ENCODE data around the gene ZIC5.

ZIC5 gene

GRCh38 chr13:99977912-99978798, 6.6 kb upstream of the ZIC5 start:
- intact Hi-C loops (cut with DNase I), result no loop called here
- peak in 2 of 10 donors; percentile 67 to 70 for DNase-seq

DNA sequence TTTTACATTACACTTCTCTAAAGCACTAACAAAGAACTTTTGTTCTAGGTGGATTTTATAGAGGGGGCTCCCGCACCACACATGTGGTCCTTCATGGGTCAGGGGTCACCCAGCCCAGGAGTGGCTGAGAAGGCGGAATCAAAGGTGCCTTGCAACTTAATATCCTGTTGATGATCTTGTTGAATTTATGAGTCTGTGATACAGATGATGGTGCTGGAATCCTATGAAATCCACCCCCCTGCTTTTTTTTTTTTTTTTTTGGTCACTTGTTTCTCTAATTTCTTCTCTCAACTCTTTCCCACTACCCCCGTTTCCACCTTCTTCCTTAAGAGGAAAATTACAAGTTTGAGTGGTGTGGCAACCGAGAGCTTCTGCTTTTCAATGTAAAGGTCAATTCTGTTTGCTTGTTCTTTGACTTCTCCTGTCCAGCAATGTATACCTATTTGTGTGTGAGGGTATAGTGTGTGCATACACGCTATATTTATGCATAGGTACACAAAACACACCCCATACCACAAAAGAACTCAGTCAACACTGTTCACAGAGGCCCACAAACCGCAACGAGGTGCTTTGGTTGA, 5.9 kb upstream of the ZIC5 start:
- intact Hi-C loops (cut with DNase I), result no loop called here
- DNase-seq, result no peak

DNA sequence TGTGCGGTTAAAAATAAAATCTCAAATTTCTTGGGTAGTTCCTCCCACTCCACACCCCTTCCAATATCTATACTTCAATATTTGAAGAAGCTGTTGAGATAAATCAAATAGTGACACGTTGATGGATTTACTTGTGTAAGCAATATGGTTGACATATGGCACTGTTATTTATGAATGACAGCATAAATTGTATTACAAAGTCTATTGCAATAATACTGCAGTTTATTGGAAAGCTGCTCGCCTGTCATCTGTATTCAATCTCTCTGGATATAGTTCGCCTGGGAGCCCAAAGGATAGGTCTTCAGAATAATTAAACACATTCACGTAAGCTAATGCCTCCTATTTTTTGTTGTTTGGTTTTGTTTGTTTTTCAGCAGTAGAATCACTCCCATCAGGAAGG, 5.0 kb upstream of the ZIC5 start:
- intact Hi-C loops (cut with DNase I), result no loop called here
- DNase-seq, result no peak

DNA sequence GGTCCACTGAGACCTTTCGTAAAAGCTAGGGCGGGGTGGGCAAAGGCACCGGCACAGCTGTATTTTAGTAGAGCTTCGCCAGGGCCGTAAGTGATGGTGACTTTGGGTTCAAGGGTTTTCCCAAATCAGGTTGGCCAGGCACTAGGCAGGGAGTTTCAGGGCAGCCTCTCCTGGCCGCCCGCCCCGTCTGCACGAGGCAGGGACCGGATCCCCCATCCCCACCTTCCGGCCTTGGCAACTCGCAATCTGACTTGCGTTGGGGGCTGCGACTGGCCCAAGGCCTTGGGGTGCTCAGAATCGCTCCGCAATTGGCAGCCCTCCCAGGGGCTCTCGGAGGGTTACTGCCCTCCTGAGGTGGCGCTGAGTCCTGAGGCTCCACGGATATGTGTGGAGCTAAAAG, 4.1 kb upstream of the ZIC5 start:
- intact Hi-C loops (cut with DNase I), result no loop called here
- peak in 2 of 10 donors; percentile 78 to 83 for DNase-seq

GRCh38 chr13:99974939-99975561, 3.5 kb upstream of the ZIC5 start:
- intact Hi-C loops (cut with DNase I), result no loop called here
- DNase-seq, result peak in 1 of 10 donors; percentile 77

GRCh38 chr13:99974296-99974938, 2.9 kb upstream of the ZIC5 start:
- DNase-seq, result no peak
- intact Hi-C loops (cut with DNase I), result no loop called here

DNA sequence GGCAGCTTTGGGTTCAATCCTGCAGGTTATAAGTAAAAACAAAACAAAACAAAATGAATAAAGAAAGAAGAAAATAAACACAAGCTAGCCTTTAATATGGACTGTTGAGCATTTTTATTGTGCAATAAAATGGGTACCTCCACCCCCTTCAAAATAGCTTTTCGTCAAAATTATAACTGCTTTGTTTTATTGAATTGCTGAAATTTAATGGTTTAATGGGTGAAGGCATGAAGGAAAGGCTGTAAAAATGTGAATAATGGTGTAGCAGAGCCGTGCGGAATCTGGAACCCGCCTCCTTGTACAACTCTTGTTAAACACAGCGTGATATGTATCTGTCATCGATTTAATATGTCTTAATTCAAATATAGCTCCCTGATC, 2.2 kb upstream of the ZIC5 start:
- intact Hi-C loops (cut with DNase I), result no loop called here

DNA sequence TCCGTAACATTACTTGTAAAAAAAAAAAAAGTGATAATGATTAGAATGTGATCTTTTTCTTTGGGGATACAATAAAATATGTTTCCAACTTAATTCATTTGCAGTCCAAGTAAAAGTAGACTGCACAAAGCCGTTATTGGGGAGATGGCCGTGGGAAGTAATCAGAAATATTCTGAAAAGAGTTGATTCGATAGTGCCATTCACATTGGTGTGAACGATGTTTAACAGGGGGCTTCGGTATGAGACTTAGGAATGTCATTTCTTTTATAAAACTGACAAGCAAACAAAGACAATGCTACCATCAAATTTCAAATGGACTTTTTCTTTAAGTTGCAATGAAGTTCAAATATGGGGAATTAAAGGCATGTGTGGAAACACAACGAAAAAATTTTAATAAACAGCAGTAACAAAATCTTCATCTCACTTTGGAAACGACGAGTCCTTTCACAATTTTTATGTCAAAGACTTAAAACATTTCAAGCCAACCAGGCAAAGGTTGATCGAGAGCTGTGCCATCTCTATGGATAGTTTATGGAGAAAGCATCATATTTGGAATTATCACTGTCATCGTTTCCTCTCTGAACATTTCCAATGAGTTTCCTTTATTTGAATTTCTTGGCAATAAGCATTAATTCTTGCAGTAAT, 1.7 kb upstream of the ZIC5 start:
- intact Hi-C loops (cut with DNase I), result no loop called here
- no peak for DNase-seq

More for the DNA sequence above, 2.2 kb upstream of the ZIC5 start:
- no peak for DNase-seq

DNA sequence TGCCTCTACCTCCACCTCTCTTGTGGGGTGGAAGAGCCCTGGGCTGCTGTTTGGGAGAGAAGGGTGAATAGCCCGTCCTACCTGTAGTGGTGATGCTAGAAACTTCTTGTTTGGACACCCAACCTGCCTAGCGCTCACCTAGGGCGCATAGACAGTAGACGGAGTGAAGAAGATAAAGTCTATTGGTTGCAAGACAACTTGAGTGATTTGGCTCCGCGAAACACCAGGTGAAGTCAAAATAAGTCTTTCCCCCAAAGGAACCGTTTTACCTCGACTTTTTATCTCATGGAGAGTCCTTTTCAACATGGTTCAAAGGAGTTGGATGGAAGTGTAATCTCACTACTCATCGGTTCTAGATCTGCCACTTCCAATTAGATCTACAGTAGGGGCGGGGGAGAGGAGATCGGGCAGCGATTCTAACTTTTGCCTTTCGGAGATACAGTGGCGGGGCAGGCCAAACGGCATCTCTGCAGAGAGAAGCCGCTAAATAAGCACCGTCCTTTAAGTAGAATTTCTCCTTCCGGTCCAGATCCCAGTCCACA, 694 bp upstream of the ZIC5 start:
- intact Hi-C loops (cut with DNase I), result no loop called here
- DNase-seq, result no peak

DNA sequence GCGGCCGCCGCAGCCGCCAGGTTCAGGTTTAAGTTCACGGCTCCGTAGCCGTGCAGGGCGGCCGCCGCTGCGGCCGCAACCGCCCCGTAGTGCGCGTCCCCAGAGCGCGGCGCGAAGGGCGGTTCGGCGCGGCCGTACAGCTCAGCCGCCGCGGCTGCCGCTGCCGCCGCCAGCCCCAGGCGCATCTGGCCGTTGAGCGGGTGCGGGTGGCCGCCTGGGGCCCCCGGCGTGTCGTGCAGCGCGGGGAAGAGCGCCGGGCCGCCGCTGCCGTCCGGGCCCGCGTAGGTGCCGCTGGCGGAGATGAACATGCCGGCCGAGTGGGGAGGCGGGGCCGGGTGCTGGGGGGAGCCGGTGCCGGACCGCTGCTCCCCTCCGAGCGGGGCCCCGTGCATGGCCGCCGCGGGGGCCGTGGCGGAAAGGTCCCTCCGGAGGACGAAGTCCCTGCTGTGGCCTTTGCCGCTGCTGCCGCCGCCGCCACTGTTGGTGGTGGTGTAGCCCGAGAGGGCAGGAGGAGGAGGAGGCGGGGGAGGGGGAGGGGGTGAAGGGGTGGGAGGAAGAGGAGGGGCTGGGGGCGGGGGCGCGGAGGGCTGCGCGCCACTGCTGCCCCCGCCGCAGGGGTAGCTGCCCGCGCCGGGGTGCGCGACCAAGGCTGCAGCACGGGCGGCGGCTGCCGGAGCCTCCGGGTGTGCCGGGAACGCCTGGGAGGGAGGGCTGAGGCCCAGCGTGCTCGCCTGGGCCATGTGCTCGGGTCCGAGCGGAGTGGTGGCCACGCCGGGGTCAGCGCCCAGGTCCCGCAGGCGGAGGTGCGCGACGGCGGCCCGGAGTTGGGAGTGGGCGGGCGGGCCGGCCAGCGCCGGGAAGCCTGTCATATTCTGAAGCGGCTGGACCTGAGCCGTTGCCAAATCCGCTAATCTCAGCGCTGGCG, 654 bp downstream of the ZIC5 start:
- DNase-seq, result peak in 3 of 10 donors; percentile 72 to 84 (median 83)
- intact Hi-C loops (cut with DNase I), result no loop called here

DNA sequence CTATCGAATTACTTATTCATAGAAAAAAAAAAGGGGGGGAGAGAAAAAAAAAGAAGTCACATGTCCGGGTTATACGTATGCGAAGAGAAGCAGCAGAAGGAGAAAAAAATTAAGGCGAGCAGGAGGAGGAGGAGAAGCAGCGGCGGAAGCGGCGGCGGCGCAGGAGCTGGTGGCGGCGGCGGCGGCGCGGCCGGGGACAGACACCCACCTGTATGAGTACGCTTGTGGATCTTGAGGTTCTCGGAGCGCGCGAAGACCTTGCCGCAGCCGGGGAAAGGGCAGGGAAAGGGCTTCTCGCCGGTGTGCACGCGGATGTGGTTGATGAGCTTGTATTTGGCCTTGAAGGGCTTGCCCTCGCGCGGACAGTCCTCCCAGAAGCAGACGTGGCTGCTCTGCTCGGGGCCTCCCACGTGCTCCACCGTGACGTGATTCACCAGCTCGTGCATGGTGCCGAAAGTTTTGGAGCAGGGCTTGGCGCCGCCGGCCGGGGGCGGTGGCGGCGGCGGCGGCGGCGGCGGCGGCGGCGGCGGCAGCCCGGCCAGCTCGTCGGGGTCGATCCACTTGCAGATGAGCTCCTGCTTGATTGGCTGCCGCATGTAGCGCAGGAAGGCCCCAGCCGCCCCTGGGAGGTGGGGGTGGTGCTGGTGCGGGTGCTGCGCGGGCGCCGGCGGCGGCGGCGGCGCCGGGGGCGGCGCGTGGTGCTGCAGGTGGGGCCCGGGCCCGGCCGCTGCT, 1.5 kb downstream of the ZIC5 start:
- DNase-seq, result peak in 3 of 10 donors; percentile 69 to 77 (median 73)
- intact Hi-C loops (cut with DNase I), result no loop called here

GRCh38 chr13:99969453-99969918, 2.1 kb downstream of the ZIC5 start:
- no peak for DNase-seq
- intact Hi-C loops (cut with DNase I), result no loop called here

DNA sequence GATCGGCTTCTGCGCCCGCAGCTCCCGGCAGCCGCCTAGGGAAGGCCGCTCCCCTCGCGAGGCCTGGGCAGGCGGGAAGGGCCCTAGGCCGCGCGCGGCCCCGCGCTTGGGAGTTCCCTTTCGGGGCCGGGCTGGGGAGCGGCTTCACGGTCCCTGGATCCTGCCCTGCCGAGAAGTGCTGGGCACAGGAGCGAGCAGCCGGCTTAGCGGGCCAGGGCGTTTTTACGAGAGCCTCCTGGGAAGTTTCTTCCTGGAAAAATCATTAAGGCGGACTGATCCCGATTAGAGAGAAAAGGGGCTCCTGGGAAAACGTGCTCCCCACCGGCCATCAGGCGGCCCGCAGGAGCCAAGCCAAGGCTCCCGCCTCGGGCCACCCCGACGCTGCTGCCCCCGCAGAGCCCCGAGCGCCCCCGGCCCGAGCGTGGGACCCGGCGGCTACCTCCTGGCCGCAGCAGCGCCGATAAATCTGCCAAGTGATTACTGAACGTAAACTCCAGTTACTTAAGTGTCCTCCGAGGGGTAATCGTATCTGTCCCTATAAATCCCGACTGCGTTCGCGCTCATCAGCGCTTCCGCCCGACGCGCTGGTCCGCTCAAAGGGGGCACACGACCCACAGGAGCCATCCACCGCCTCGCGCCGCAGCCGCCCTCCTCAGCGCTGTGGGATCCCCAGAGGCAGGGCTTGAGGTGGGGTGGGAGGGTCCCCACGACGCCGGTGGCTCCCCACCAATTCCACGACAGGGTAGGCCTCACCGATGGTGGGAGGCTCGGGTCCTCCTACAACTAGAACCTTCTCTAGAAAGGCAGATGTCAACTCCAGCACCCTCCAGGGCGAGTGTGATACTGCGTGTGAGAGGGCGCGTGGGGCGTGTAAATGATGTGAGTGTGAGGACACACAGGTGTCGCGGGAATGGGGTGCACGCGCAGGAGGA, 2.8 kb downstream of the ZIC5 start:
- intact Hi-C loops (cut with DNase I), result no loop called here
- no peak for DNase-seq

- no peak for DNase-seq
- intact Hi-C loops (cut with DNase I), result no loop called here
Observed at GRCh38 chr13:99967869-99968520, 3.6 kb downstream of the ZIC5 start.

- no peak for DNase-seq
Observed at GRCh38 chr13:99967498-99967868, 4.1 kb downstream of the ZIC5 start.

DNA sequence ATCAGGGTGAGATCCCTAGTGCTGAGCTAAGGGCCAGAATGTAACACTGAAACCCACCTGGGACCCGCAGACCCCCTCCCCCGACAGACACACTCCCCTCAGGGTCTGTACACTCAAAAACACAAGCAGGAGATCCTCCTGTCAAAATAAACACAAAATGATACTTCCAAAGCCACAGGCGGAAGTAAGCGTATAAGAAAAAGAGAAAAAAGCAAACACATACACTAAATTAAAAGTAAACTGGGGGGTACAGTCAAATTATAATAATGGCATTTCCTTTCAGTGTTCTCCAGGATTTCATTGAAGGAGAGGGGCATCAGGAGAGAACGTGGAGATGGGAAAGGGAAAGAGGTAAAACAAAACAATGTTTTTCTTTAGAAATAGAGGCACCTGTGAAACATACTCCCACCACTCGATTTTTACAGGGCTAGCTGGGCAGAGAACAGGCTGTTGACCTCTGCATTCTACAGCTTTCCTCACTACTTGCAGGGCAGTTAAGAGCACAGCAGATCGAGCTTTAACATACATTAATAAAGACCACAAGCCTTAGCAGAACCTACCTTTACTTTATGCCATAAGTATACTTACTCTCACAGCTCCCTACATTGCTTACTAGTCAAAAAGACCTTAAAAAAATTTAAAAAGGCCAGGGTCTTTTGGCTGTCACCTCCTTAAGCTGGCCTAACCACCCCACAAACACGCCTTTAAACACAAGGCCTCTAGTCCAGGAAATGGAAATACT, 5.3 kb downstream of the ZIC5 start:
- DNase-seq, result no peak
- intact Hi-C loops (cut with DNase I), result no loop called here

More at GRCh38 chr13:99967498-99967868, 4.1 kb downstream of the ZIC5 start:
- intact Hi-C loops (cut with DNase I), result no loop called here

Data from posterior cingulate gyrus (tissue), 11 donors.